AG09319 (cell line): ENCODE measurements around the gene OR6X1.
"Not testable (repeated sequence)": the region's sequence is repeated elsewhere in the genome, so short reads cannot be mapped to it uniquely, and the experiment has no call there.

ENCODE experiments used
- DNase-seq: peaks from one replicate; pipeline ENCODE4 v3.0.0-alpha.2; 2010; ENCODE audit warnings: low read depth; ENCODE audit errors: extremely low read depth
- CTCF ChIP-seq: IDR thresholded peaks from 2 replicates; pipeline ENCODE4 v1.5.1; 2011; ENCODE audit warnings: low read depth, mild to moderate bottlenecking, inconsistent platforms, low read length, moderate library complexity

Gene OR6X1

GRCh38 chr11:123725995-123726655 is 28.2 kb downstream of the OR6X1 start:
- no peak for TF ChIP-seq CTCF
- no peak for DNase-seq

GRCh38 chr11:123719452-123719851 is 34.9 kb downstream of the OR6X1 start:
- DNase-seq = no peak
- no peak for TF ChIP-seq CTCF

GRCh38 chr11:123718469-123718868 is 35.8 kb downstream of the OR6X1 start:
- no peak for TF ChIP-seq CTCF
- no peak for DNase-seq

DNA sequence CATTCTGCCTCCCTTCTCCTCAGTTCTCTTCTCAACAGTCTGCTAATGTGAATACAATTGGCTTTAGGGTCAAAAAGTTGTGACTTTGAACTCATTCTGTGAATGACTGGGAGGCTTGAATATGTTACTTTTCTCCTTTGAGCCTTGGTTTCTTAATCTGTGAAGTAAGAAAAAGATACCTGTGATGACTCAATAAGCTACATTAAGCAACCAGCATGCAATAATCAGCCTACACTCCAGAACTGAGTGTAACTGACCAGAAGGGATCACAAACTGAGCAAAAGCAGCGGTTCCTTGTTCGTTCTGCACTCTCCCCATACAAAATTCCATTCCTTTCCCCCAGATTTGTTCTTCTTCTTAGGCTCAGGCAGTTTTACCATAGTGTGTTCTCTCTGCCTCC is 36.3 kb downstream of the OR6X1 start:
- DNase-seq = no peak
- TF ChIP-seq CTCF = no peak

DNA sequence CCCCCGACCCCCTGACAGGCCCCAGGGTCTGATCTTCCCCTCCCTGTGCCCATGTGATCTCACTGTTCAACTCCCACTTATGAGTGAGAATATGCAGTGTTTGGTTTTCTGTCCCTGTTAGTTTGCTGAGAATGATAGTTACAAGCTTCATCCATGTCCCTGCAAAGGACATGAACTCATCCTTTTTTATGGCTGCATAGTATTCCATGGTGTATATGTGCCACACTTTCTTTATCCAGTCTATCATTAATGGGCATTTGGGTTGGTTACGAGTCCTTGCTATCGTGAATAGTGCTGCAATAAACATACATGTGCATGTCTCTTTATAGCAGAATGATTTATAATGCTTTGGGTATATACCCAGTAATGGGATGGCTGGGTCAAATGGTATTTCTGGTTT is 41.7 kb downstream of the OR6X1 start:
- not testable (repeated sequence) for DNase-seq

GRCh38 chr11:123707606-123708205 is 46.6 kb downstream of the OR6X1 start:
- peak; percentile 19 for DNase-seq

GRCh38 chr11:123707206-123707605 is 47.1 kb downstream of the OR6X1 start:
- TF ChIP-seq CTCF = no peak
- DNase-seq = no peak

More at GRCh38 chr11:123707606-123708205, 46.6 kb downstream of the OR6X1 start:
- TF ChIP-seq CTCF = peak; percentile 88

DNA sequence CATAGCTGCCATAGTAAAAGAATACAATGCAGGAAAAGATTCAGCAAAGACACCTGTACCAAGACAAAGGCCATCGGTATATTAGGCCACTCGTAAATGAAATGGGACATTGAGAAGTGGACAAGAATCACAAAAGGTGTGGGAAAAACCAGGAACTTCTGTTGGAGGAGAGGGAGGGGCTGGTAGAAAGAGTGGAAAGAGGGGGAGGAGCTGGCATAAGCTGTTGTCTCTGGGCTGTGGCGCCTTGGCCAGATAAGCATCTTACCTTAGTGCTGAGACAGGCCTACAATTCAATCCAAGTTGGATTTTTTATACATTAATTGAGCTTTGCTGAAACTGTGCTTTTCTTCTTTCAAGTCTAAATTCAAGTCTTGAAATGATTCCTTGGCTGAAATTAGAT is 50.0 kb downstream of the OR6X1 start:
- TF ChIP-seq CTCF = no peak
- no peak for DNase-seq
